Peyer's patch (tissue), 4 donors: ENCODE results near the gene PRICKLE3.

ENCODE experiments used
- POLR2A ChIP-seq, 2 donors: fragments of 450-650 bp; IDR thresholded peaks; one replicate each; pipeline ENCODE4 v1.5.1; 2017; ENCODE audit warnings: antibody characterized with exemption in 2 of 2, mild to moderate bottlenecking in 2 of 2, moderate library complexity in 2 of 2
- TF ChIP-seq, protein P1 (sequence below), 6 experiments: fragments of 450-650 bp in 4 of 6; fragments of 200-600 bp in 2 of 6; sonication (generic) in 1 of 6; IDR thresholded peaks; one replicate each; pipeline ENCODE4 v1.5.1; 2017 to 2019; ENCODE audit warnings: antibody characterized with exemption in 6 of 6, mild to moderate bottlenecking in 3 of 6, moderate library complexity in 1 of 6

DNA sequence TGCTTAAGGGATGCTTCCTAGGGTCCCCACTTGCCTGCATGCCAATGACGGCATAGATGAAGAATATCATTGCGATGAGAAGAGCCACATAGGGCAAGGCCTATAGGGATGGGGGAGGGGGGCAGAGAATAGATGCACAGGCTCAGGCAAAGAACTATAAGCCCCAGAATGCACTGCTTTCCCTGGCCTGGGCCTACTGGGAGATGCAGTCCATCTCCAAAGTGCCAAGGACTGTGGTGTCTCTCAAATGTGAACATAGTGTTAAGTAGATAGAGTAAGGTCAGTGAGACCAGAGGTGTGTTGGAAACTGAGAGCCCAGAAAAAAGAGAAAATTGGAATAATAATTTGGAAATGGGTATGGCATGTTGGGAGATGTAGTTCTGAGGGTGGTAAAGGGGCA lies 26.0 kb upstream of the PRICKLE3 start:
- TF ChIP-seq, protein P1, sequence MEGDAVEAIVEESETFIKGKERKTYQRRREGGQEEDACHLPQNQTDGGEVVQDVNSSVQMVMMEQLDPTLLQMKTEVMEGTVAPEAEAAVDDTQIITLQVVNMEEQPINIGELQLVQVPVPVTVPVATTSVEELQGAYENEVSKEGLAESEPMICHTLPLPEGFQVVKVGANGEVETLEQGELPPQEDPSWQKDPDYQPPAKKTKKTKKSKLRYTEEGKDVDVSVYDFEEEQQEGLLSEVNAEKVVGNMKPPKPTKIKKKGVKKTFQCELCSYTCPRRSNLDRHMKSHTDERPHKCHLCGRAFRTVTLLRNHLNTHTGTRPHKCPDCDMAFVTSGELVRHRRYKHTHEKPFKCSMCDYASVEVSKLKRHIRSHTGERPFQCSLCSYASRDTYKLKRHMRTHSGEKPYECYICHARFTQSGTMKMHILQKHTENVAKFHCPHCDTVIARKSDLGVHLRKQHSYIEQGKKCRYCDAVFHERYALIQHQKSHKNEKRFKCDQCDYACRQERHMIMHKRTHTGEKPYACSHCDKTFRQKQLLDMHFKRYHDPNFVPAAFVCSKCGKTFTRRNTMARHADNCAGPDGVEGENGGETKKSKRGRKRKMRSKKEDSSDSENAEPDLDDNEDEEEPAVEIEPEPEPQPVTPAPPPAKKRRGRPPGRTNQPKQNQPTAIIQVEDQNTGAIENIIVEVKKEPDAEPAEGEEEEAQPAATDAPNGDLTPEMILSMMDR (IDR thresholded peaks at IDR 0.05): no peak
- no peak for TF ChIP-seq POLR2A (IDR thresholded peaks at IDR 0.05)
